PFSK-1 (cell line): ENCODE results near the gene RAX.

ENCODE experiments used
- POLR2AphosphoS5 ChIP-seq: IDR thresholded peaks from 2 replicates; pipeline ENCODE4 v1.6.1; 2012; ENCODE audit warnings: low read depth, mild to moderate bottlenecking, control low read depth, low read length, moderate library complexity
- TAF1 ChIP-seq: IDR thresholded peaks from 2 replicates; pipeline ENCODE4 v1.6.1; 2012; ENCODE audit warnings: low read length, control low read depth, borderline replicate concordance; ENCODE audit not compliant: insufficient read depth

- TF ChIP-seq POLR2AphosphoS5 (no peak), TAF1 (no peak)
Observed at GRCh38 chr18:59305295-59305694, 32.0 kb upstream of the RAX start.
